ENCODE results near the gene MRM3. TPM values are rescaled to one million over a fixed set of nuclear protein-coding genes. Genes with fewer than 3 reads are reported as not detected.

MRM3 gene, protein sequence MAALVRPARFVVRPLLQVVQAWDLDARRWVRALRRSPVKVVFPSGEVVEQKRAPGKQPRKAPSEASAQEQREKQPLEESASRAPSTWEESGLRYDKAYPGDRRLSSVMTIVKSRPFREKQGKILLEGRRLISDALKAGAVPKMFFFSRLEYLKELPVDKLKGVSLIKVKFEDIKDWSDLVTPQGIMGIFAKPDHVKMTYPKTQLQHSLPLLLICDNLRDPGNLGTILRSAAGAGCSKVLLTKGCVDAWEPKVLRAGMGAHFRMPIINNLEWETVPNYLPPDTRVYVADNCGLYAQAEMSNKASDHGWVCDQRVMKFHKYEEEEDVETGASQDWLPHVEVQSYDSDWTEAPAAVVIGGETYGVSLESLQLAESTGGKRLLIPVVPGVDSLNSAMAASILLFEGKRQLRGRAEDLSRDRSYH
- total RNA-seq = 10 to 100 TPM; 23.0 to 34.1 (median 25.6) TPM
- total RNA-seq (2013) = 20.9 TPM
- 20.1 to 49.6 (median 32.7) reads per million in 29 experiments for total RNA-seq

GRCh38 chr17:781805-782731 is at the start of gene MRM3, which contains the start of gene GLOD4:
Gene MRM3, plus strand, starts transcription at chr17:782353. Its CDS starts 26 bp downstream, at chr17:782379.
Gene GLOD4, minus strand, starts transcription at chr17:782280. Its CDS starts 25 bp downstream, at chr17:782255.
- under 1% methylated on average over 80 of the region's 87 CpGs for WGBS (ENCODE audit: insufficient coverage)
- ATAC-seq (replicated peaks in 1 of 4) (peak; percentile 94 to 96 (median 96)), DNase-seq (peak; percentile 85 to 97 (median 93))
- Histone ChIP-seq H3K27me3 (replicated peaks in 1 of 2; ENCODE audit: control insufficient read depth in 2 of 2, extremely low read depth in 1 of 2, insufficient read depth in 2 of 2, low read length in 1 of 2) (no peaks in the 10 kb centered on the region), H3K9me3 (no peaks in the 10 kb centered on the region), H3K4me3 (ENCODE audit: control insufficient read depth in 1 of 2, extremely low read depth in 1 of 2, low read length in 1 of 2) (peak within 1 kb of the TSS; percentile 92 to 100), H3K4me1 (ENCODE audit: control insufficient read depth in 1 of 2, extremely low read depth in 1 of 2, insufficient read depth in 2 of 2, low read length in 2 of 2) (peaks cover 15 to 31% of the 10 kb centered on the region in 2 experiments), H3K36me3 (ENCODE audit: control insufficient read depth in 2 of 2, extremely low read depth in 1 of 2, insufficient read depth in 1 of 2, low read length in 1 of 2) (peaks cover 12 to 27% of the 10 kb centered on the region in 2 donors), H3K27ac (ENCODE audit: low read length) (peak within 1 kb of the TSS; percentile 84)
- Mint-ChIP-seq H3K4me3 (peak within 1 kb of the TSS; percentile 95 to 99 (median 96)), H3K27ac (peak within 1 kb of the TSS; percentile 94 to 95), H3K9me3 (no peaks in the 10 kb centered on the region), H3K27me3 (no peaks in the 10 kb centered on the region), H3K36me3 (peaks cover 20% of the 10 kb centered on the region), H3K4me1 (peaks cover 31 to 37% (median 35%) of the 10 kb centered on the region in 3 donors)
- ChIA-PET POLR2A (interaction anchor here in 1 of 2 donors (0.6 to 0.7 kb wide), 3 partner anchors 192 to 242 kb away, joined by 4 to 5 read pairs (median 4); no protein-coding TSS in a partner anchor), CTCF (interaction anchor here (0.6 to 2.5 kb wide), 6 partner anchors 32 to 216 kb away, joined by 3 to 18 read pairs (median 4); partner anchors contain the start of gene TIMM22 (in 1 of the 2))

DNA sequence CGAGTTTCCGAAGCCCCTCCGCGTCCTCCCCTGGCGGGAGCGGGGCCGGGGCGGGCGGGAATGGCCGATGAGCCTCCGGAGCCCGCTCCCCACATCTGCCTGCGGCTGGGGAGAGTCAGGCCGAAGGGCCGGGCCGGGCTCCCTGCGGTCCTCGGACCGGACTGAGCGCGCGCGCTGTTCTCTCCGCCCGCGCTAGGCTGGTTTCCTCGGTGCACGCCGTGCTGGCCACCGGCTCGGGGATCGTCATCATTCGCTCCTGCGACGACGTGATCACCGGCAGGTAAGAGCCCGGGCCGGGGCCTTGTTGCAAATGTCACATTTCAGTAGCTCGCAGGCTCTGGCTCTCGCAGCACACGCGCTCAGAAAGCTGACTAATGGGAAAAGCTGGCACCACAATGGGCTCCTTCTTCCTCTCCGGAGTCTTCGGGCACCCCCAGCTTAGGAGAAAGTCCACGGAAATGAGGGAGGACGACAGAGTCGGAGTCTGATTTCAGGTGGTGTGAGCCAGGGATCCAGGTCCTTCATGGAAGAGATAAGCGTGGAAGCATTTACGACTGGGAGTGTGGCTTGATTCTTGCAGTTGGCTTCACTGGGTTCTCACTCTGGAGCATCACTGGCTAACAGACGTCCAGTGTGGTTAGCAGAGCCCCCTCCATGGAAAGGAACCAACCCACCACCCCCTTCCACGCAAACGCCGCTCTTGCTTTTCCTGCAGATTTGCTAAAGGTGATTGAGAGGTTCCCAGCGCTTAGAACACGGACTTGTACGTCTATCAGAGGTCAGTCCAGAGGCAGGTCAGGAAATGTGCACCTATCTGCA is 49.0 kb upstream of the MRM3 start:
- WGBS (ENCODE audit: insufficient coverage) = 15% methylated on average over 50 of the region's 57 CpGs
- H3K4me1 ChIP-seq (ENCODE audit: control insufficient read depth in 1 of 2, extremely low read depth in 1 of 2, insufficient read depth in 2 of 2, low read length in 2 of 2) = peaks cover 0 to 14% of the 10 kb centered on the region in 2 experiments
- Mint-ChIP-seq H3K36me3 (no peaks in the 10 kb centered on the region), H3K9me3 (no peaks in the 10 kb centered on the region), H3K4me1 (peaks cover 0 to 17% (median 6%) of the 10 kb centered on the region in 3 donors), H3K27me3 (peaks cover 3 to 7% of the 10 kb centered on the region in 2 donors), H3K27ac (peak overlapping the region in 1 of 2 donors; percentile 64), H3K4me3 (peak overlapping the region; percentile 73 to 82 (median 75))
- ChIA-PET POLR2A (no interaction called here), CTCF (no interaction called here)
- DNase-seq (peak in 12 of 35 experiments; percentile 4 to 39 (median 17)), ATAC-seq (replicated peaks in 1 of 4) (peak; percentile 44 to 51 (median 50))
- H3K4me3 ChIP-seq (ENCODE audit: control insufficient read depth in 1 of 2, extremely low read depth in 1 of 2, low read length in 1 of 2) = peak overlapping the region; percentile 36 to 51
- peaks cover 0 to 12% of the 10 kb centered on the region in 2 experiments for H3K27me3 ChIP-seq (replicated peaks in 1 of 2; ENCODE audit: control insufficient read depth in 2 of 2, extremely low read depth in 1 of 2, insufficient read depth in 2 of 2, low read length in 1 of 2)
- H3K27ac ChIP-seq (ENCODE audit: low read length) = no peak overlapping the region
- no peaks in the 10 kb centered on the region for H3K36me3 ChIP-seq (ENCODE audit: control insufficient read depth in 2 of 2, extremely low read depth in 1 of 2, insufficient read depth in 1 of 2, low read length in 1 of 2)
- H3K9me3 ChIP-seq = no peaks in the 10 kb centered on the region

DNA sequence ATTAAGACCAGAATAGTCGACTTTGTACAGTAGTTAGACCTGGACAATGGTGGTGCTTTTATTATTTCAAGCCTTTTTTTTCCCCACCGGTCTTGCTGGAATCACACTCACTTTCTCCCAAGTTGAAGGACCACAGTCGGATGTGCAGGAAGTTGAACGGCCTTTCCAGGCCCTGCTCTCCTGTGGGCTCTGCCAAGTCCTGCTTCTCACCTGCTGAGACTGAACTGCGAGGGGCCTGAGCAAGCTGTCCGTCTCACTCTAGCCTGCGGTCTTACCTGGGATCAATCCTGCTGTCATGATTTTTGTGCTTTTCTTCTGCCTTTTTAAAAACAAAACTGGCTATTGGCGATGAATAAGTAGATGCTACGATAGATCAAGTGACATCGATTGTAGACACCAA is 48.4 kb upstream of the MRM3 start:
- no peaks in the 10 kb centered on the region for H3K36me3 Mint-ChIP-seq
- DNase-seq = no peak
- peaks cover 0 to 17% (median 6%) of the 10 kb centered on the region in 3 donors for H3K4me1 Mint-ChIP-seq
- Histone ChIP-seq H3K27me3 (replicated peaks in 1 of 2; ENCODE audit: control insufficient read depth in 2 of 2, extremely low read depth in 1 of 2, insufficient read depth in 2 of 2, low read length in 1 of 2) (peaks cover 0 to 12% of the 10 kb centered on the region in 2 experiments), H3K36me3 (ENCODE audit: control insufficient read depth in 2 of 2, extremely low read depth in 1 of 2, insufficient read depth in 1 of 2, low read length in 1 of 2) (no peaks in the 10 kb centered on the region), H3K9me3 (no peaks in the 10 kb centered on the region), H3K27ac (ENCODE audit: low read length) (no peak overlapping the region), H3K4me3 (ENCODE audit: control insufficient read depth in 1 of 2, extremely low read depth in 1 of 2, low read length in 1 of 2) (no peak overlapping the region), H3K4me1 (ENCODE audit: control insufficient read depth in 1 of 2, extremely low read depth in 1 of 2, insufficient read depth in 2 of 2, low read length in 2 of 2) (peaks cover 0 to 14% of the 10 kb centered on the region in 2 experiments)
- POLR2A ChIA-PET = no interaction called here
- WGBS (ENCODE audit: insufficient coverage) = 83% methylated on average over 5 of the region's 10 CpGs
- H3K27me3 Mint-ChIP-seq = peaks cover 3 to 7% of the 10 kb centered on the region in 2 donors
- CTCF ChIA-PET = no interaction called here
- no peak overlapping the region for H3K27ac Mint-ChIP-seq
- ATAC-seq (replicated peaks in 1 of 4) = no peak
- H3K4me3 Mint-ChIP-seq = peak overlapping the region; percentile 73 to 82 (median 75)
- no peaks in the 10 kb centered on the region for H3K9me3 Mint-ChIP-seq

- H3K4me1 ChIP-seq (ENCODE audit: control insufficient read depth in 1 of 2, extremely low read depth in 1 of 2, insufficient read depth in 2 of 2, low read length in 2 of 2) = peaks cover 0 to 10% of the 10 kb centered on the region in 2 experiments
- peaks cover 0 to 3% of the 10 kb centered on the region in 2 experiments for H3K27me3 ChIP-seq (replicated peaks in 1 of 2; ENCODE audit: control insufficient read depth in 2 of 2, extremely low read depth in 1 of 2, insufficient read depth in 2 of 2, low read length in 1 of 2)
- H3K9me3 ChIP-seq = no peaks in the 10 kb centered on the region
- peaks cover 0 to 6% of the 10 kb centered on the region in 2 donors for H3K36me3 ChIP-seq (ENCODE audit: control insufficient read depth in 2 of 2, extremely low read depth in 1 of 2, insufficient read depth in 1 of 2, low read length in 1 of 2)
- ChIA-PET POLR2A (no interaction called here), CTCF (no interaction called here)
- Mint-ChIP-seq H3K27ac (no peak overlapping the region), H3K4me3 (no peak overlapping the region), H3K36me3 (peaks cover 4% of the 10 kb centered on the region), H3K4me1 (peaks cover 6 to 18% (median 12%) of the 10 kb centered on the region in 3 donors), H3K9me3 (no peaks in the 10 kb centered on the region), H3K27me3 (no peaks in the 10 kb centered on the region)
- no peak overlapping the region for H3K4me3 ChIP-seq (ENCODE audit: control insufficient read depth in 1 of 2, extremely low read depth in 1 of 2, low read length in 1 of 2)
- no peak for ATAC-seq (replicated peaks in 1 of 4)
- 96% methylated on average over 12 of the region's 13 CpGs for WGBS (ENCODE audit: insufficient coverage)
- DNase-seq = no peak
- H3K27ac ChIP-seq (ENCODE audit: low read length) = no peak overlapping the region
Observed at GRCh38 chr17:737561-738113, 44.5 kb upstream of the MRM3 start.

DNA sequence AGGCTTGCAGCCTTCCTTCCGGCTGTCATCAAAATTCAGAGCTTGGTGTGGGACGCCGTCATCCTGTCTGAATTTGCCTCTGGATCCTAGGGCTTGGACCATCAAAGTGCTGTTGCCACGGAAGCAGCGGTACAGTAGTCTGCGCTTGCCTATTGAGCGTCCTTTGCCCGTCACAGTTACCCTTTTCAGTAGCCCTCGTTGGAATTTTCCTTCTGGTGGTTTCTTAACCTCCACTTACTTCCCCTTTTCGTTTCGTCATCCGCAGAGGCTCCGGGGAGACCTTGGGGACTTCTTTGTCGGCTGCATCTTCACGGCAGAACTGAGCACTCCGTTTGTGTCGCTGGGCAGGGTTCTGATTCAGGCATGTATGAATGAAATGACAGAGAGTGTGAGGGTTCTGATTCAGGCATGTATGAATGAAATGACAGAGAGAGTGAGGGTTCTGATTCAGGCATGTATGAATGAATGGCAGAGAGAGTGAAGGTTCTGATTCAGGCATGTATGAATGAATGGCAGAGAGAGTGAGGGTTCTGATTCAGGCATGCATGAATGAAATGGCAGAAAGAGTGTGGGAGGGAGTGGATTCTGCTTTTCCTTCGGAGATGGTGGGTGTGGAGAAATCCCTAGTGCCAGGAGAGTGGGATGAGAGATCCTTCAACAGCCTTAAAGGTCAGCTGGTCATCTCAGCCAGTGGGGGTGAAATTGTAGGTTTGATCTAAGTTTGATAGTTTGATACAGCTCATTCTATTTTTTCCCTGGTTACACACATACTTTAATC is 41.7 kb upstream of the MRM3 start:
- H3K4me3 Mint-ChIP-seq = peak overlapping the region in 2 of 3 donors; percentile 39 to 43
- no peaks in the 10 kb centered on the region for H3K27me3 ChIP-seq (replicated peaks in 1 of 2; ENCODE audit: control insufficient read depth in 2 of 2, extremely low read depth in 1 of 2, insufficient read depth in 2 of 2, low read length in 1 of 2)
- no peaks in the 10 kb centered on the region for H3K27me3 Mint-ChIP-seq
- whole genome bisulfite sequencing (ENCODE audit: insufficient coverage) = 49% methylated on average over 14 of the region's 18 CpGs
- no peak overlapping the region for H3K27ac ChIP-seq (ENCODE audit: low read length)
- H3K9me3 ChIP-seq = no peaks in the 10 kb centered on the region
- CTCF ChIA-PET = no interaction called here
- peaks cover 15 to 22% of the 10 kb centered on the region in 2 donors for H3K36me3 ChIP-seq (ENCODE audit: control insufficient read depth in 2 of 2, extremely low read depth in 1 of 2, insufficient read depth in 1 of 2, low read length in 1 of 2)
- no peaks in the 10 kb centered on the region for H3K9me3 Mint-ChIP-seq
- ATAC-seq (replicated peaks in 1 of 4) (peak in 3 of 4 experiments; percentile 27 to 90 (median 35)), DNase-seq (peak in 7 of 35 experiments; percentile 9 to 49 (median 14))
- POLR2A ChIA-PET = no interaction called here
- peaks cover 6 to 7% (median 7%) of the 10 kb centered on the region in 3 donors for H3K4me1 Mint-ChIP-seq
- H3K4me3 ChIP-seq (ENCODE audit: control insufficient read depth in 1 of 2, extremely low read depth in 1 of 2, low read length in 1 of 2) = no peak overlapping the region
- peaks cover 0 to 3% of the 10 kb centered on the region in 2 experiments for H3K4me1 ChIP-seq (ENCODE audit: control insufficient read depth in 1 of 2, extremely low read depth in 1 of 2, insufficient read depth in 2 of 2, low read length in 2 of 2)
- peaks cover 17% of the 10 kb centered on the region for H3K36me3 Mint-ChIP-seq
- H3K27ac Mint-ChIP-seq = peak overlapping the region; percentile 8 to 36

Data from T-cell (primary cell).